Liver (tissue), 3 donors: Measurements from ENCODE around the gene SHC2.

Experiments used
- CTCF ChIP-seq: fragments of 150-350 bp; IDR thresholded peaks from 2 replicates; pipeline ENCODE4 v1.5.1; 2017; ENCODE audit warnings: improper control_type of control experiment, low read depth, low read length; ENCODE audit not compliant: missing input control
- HNF4G ChIP-seq: IDR thresholded peaks from 2 replicates; pipeline ENCODE4 v1.6.1; 2016; ENCODE audit warnings: antibody characterized with exemption
- donor health status: healthy.
- donor health status: healthy.

GRCh38 chr19:425056-425455 is 35.8 kb downstream of the SHC2 start:
- TF ChIP-seq HNF4G (no peak), CTCF (no peak)
